Neural cell (in vitro differentiated cells): Measurements from ENCODE around the gene ALX4. TPM values are rescaled to one million over a fixed set of nuclear protein-coding genes. Genes with fewer than 3 reads are reported as not detected.

Source experiments
- H2AFZ ChIP-seq: fragments of 200-600, 300-800 bp; sonication (generic), shearing (Covaris generic); 2 replicates; pipeline ENCODE4 v1.6.0; 2014; ENCODE audit warnings: low read depth, mild to moderate bottlenecking, antibody characterized with exemption, low read length, moderate library complexity
- H3F3A ChIP-seq: fragments of 200-600 bp; shearing (Covaris generic); 2 replicates; pipeline ENCODE4 v1.6.1; 2016; ENCODE audit warnings: mild to moderate bottlenecking, moderate library complexity, mixed read lengths, antibody characterized with exemption, low read length; ENCODE audit not compliant: insufficient read depth, poor library complexity, severe bottlenecking
- H3K27ac ChIP-seq: fragments of 200-600, 300-800 bp; sonication (generic), shearing (Covaris generic); 2 replicates; pipeline ENCODE4 v1.5.1; 2014; ENCODE audit warnings: mild to moderate bottlenecking, low read length, moderate library complexity
- H3K27me3 ChIP-seq: fragments of 300-800, 200-600 bp; sonication (generic), shearing (Covaris generic); 2 replicates; pipeline ENCODE4 v1.6.0; 2014; ENCODE audit warnings: mild to moderate bottlenecking, low read depth, low read length, moderate library complexity; ENCODE audit not compliant: insufficient read depth
- H3K36me3 ChIP-seq: fragments of 300-800, 200-600 bp; sonication (generic), shearing (Covaris generic); 2 replicates; pipeline ENCODE4 v1.5.1; 2014; ENCODE audit warnings: mild to moderate bottlenecking, antibody characterized with exemption, low read length, moderate library complexity; ENCODE audit not compliant: insufficient read depth
- H3K4me2 ChIP-seq: fragments of 300-800, 200-600 bp; sonication (generic), shearing (Covaris generic); 2 replicates; pipeline ENCODE4 v1.6.0; 2014; ENCODE audit warnings: mild to moderate bottlenecking, low read length
- H3K4me3 ChIP-seq: fragments of 300-800, 200-600 bp; sonication (generic), shearing (Covaris generic); 2 replicates; pipeline ENCODE4 v1.5.1; 2014; ENCODE audit warnings: mild to moderate bottlenecking, low read length, moderate library complexity
- H3K79me2 ChIP-seq: fragments of 200-600 bp; shearing (Covaris generic); replicated peaks from 2 replicates; pipeline ENCODE4 v1.6.0; 2014; ENCODE audit warnings: mild to moderate bottlenecking, low read length, moderate library complexity; ENCODE audit not compliant: insufficient read depth
- H3K9ac ChIP-seq: fragments of 300-800, 200-600 bp; sonication (generic), shearing (Covaris generic); 2 replicates; pipeline ENCODE4 v1.6.1; 2016; ENCODE audit warnings: mild to moderate bottlenecking, low read length, mixed read lengths
- H3K9me2 ChIP-seq: fragments of 200-600 bp; shearing (Covaris generic); 2 replicates; pipeline ENCODE4 v1.6.1; 2016; ENCODE audit warnings: mild to moderate bottlenecking, low read length, mixed read lengths; ENCODE audit not compliant: insufficient read depth
- H3K9me3 ChIP-seq: fragments of 200-600, 300-800 bp; sonication (generic), shearing (Covaris generic); 2 replicates; pipeline ENCODE4 v1.6.1; 2016; ENCODE audit warnings: mild to moderate bottlenecking, mixed run types, low read length, moderate library complexity, mixed read lengths
- H4K20me1 ChIP-seq: fragments of 200-600 bp; shearing (Covaris generic); 2 replicates; pipeline ENCODE4 v1.6.1; 2016; ENCODE audit warnings: mild to moderate bottlenecking, mixed run types; ENCODE audit not compliant: insufficient read depth
- EP300 ChIP-seq: fragments of 450-650 bp; conservative IDR thresholded peaks from 2 replicates; pipeline ENCODE4 v1.6.1; 2014; ENCODE audit warnings: antibody characterized with exemption, mild to moderate bottlenecking, moderate library complexity; ENCODE audit not compliant: poor library complexity, severe bottlenecking
- EZH2 ChIP-seq: fragments of 200-600, 300-800 bp; shearing (Covaris generic), sonication (generic); IDR thresholded peaks from 2 replicates; pipeline ENCODE4 v1.6.1; 2014; ENCODE audit warnings: antibody characterized with exemption, low read length, borderline replicate concordance, mild to moderate bottlenecking; ENCODE audit not compliant: insufficient read depth, poor library complexity, severe bottlenecking
- MXI1 ChIP-seq: fragments of 450-650 bp; conservative IDR thresholded peaks from 2 replicates; pipeline ENCODE4 v1.6.1; 2014; ENCODE audit warnings: antibody characterized with exemption, mild to moderate bottlenecking; ENCODE audit not compliant: poor library complexity, severe bottlenecking
- POLR2AphosphoS5 ChIP-seq: IDR thresholded peaks from 2 replicates; pipeline ENCODE4 v1.6.1; 2012
- RAD21 ChIP-seq: fragments of 450-650 bp; conservative IDR thresholded peaks from 2 replicates; pipeline ENCODE4 v1.6.1; 2014; ENCODE audit warnings: antibody characterized with exemption, mild to moderate bottlenecking, moderate library complexity
- REST ChIP-seq: IDR thresholded peaks from 2 replicates; pipeline ENCODE4 v1.6.1; 2012; ENCODE audit warnings: borderline replicate concordance
- SMC3 ChIP-seq: fragments of 450-650 bp; conservative IDR thresholded peaks from 2 replicates; pipeline ENCODE4 v1.6.1; 2014; ENCODE audit warnings: antibody characterized with exemption, mild to moderate bottlenecking, moderate library complexity; ENCODE audit not compliant: poor library complexity
- TAF1 ChIP-seq: IDR thresholded peaks from 2 replicates; pipeline ENCODE4 v1.6.1; 2012; ENCODE audit warnings: low read depth
- polyA plus RNA-seq: library from polyadenylated mRNA; depleted of rRNA; stranded (reverse); fragments of >200 nt; gene quantifications from 2 replicates; pipeline ENCODE4 v1.2.3, GENCODE V29; 2014
- TF ChIP-seq, protein P1 (sequence below): fragments of 450-650 bp; IDR thresholded peaks from 2 replicates; pipeline ENCODE4 v1.5.1; 2014; ENCODE audit warnings: antibody characterized with exemption, mild to moderate bottlenecking, moderate library complexity; ENCODE audit not compliant: poor library complexity, severe bottlenecking

The ALX4 gene
- polyA plus RNA-seq, 1 donor from 2014 or later: not detected

GRCh38 chr11:44258190-44258489, 51.8 kb downstream of the ALX4 start:
- H3K27ac ChIP-seq: no peak overlapping the region
- H3K27me3 ChIP-seq: no peaks in the 10 kb centered on the region
- H3K4me3 ChIP-seq: no peak overlapping the region
- H4K20me1 ChIP-seq: no peaks in the 10 kb centered on the region
- H3K9me2 ChIP-seq: no peaks in the 10 kb centered on the region
- H3K79me2 ChIP-seq: no peaks in the 10 kb centered on the region
- H3K9me3 ChIP-seq: no peaks in the 10 kb centered on the region
- H3K36me3 ChIP-seq: no peaks in the 10 kb centered on the region
- no peak overlapping the region for H3K9ac ChIP-seq
- TF ChIP-seq REST: no peak
- TF ChIP-seq EP300: no peak
- no peak for TF ChIP-seq RAD21
- TF ChIP-seq TAF1: no peak
- TF ChIP-seq EZH2: no peak
- TF ChIP-seq POLR2AphosphoS5: no peak
- TF ChIP-seq SMC3: no peak
- no peak for TF ChIP-seq MXI1
- TF ChIP-seq, protein P1, sequence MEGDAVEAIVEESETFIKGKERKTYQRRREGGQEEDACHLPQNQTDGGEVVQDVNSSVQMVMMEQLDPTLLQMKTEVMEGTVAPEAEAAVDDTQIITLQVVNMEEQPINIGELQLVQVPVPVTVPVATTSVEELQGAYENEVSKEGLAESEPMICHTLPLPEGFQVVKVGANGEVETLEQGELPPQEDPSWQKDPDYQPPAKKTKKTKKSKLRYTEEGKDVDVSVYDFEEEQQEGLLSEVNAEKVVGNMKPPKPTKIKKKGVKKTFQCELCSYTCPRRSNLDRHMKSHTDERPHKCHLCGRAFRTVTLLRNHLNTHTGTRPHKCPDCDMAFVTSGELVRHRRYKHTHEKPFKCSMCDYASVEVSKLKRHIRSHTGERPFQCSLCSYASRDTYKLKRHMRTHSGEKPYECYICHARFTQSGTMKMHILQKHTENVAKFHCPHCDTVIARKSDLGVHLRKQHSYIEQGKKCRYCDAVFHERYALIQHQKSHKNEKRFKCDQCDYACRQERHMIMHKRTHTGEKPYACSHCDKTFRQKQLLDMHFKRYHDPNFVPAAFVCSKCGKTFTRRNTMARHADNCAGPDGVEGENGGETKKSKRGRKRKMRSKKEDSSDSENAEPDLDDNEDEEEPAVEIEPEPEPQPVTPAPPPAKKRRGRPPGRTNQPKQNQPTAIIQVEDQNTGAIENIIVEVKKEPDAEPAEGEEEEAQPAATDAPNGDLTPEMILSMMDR: no peak
- H2AFZ ChIP-seq: no peak overlapping the region
- no peaks in the 10 kb centered on the region for H3F3A ChIP-seq
- no peak overlapping the region for H3K4me2 ChIP-seq

GRCh38 chr11:44257338-44258189, 52.4 kb downstream of the ALX4 start:
- no peaks in the 10 kb centered on the region for H3K9me2 ChIP-seq
- no peak overlapping the region for H3K4me2 ChIP-seq
- H4K20me1 ChIP-seq: no peaks in the 10 kb centered on the region
- no peak overlapping the region for H2AFZ ChIP-seq
- no peak for TF ChIP-seq EP300
- TF ChIP-seq, protein P1: no peak
- no peak for TF ChIP-seq REST
- no peak for TF ChIP-seq SMC3
- TF ChIP-seq MXI1: no peak
- TF ChIP-seq EZH2: no peak
- no peak for TF ChIP-seq POLR2AphosphoS5
- TF ChIP-seq TAF1: no peak
- TF ChIP-seq RAD21: no peak
- H3K27ac ChIP-seq: no peak overlapping the region
- no peaks in the 10 kb centered on the region for H3K79me2 ChIP-seq
- H3F3A ChIP-seq: no peaks in the 10 kb centered on the region
- H3K9me3 ChIP-seq: no peaks in the 10 kb centered on the region
- H3K27me3 ChIP-seq: no peaks in the 10 kb centered on the region
- H3K4me3 ChIP-seq: no peak overlapping the region
- no peak overlapping the region for H3K9ac ChIP-seq
- H3K36me3 ChIP-seq: no peaks in the 10 kb centered on the region
